A549 (cell line): Measurements from ENCODE around the gene BAHCC1. TPM values are rescaled to one million over a fixed set of nuclear protein-coding genes. Genes with fewer than 3 reads are reported as not detected.

Experiments used
- ATAC-seq, 2 experiments: fragments of 200-7000 bp in 1 of 2; fragments of >200 bp in 1 of 2; cut with Nextera tagmentation in 1 of 2; cut with Tn5 transposase in 1 of 2; 3 replicates each; pipeline versions ENCODE4 v1.8.0 to v1.9.1; 2018 to 2020; ENCODE audit warnings: mild to moderate bottlenecking in 1 of 2, moderate library complexity in 1 of 2
- CTCF ChIA-PET: fragments of 300-600 bp; sonication (Branson Sonifier 250); formaldehyde crosslinking; extraction: SDS; loops from one replicate; lab custom pipeline; 2021; ENCODE audit warnings: antibody characterized with exemption, inconsistent platforms; lab: Yijun Ruan, JAX
- POLR2A ChIA-PET: fragments of 350-600 bp; formaldehyde crosslinking; extraction: SDS; loops from one replicate; lab custom pipeline; 2021; ENCODE audit warnings: antibody characterized with exemption, inconsistent platforms; lab: Yijun Ruan, JAX
- DNase-seq, 2 experiments: peaks; one replicate each; pipeline versions ENCODE4 v3.0.0 to v3.0.0-alpha.2; 2011 to 2016; ENCODE audit warnings: low read depth in 1 of 2, low spot score in 1 of 2
- FAIRE-seq: peaks from 2 replicates; lab custom pipeline; 2011; peaks lifted over from hg19 to GRCh38; lab: Jason Lieb, UNC
- H3K27ac ChIP-seq, 2 experiments: fragments of >200 bp; sonication (Bioruptor Twin); formaldehyde crosslinking; 3 replicates each; pipeline ENCODE4 v1.5.1; 2016 to 2017
- H3K4me1 ChIP-seq: fragments of >200 bp; sonication (Bioruptor Twin); formaldehyde crosslinking; 3 replicates; pipeline ENCODE4 v1.6.1; 2016
- H3K4me2 ChIP-seq: fragments of >200 bp; sonication (Bioruptor Twin); formaldehyde crosslinking; 3 replicates; pipeline ENCODE4 v1.6.1; 2016
- H3K4me3 ChIP-seq: fragments of >200 bp; sonication (Bioruptor Twin); formaldehyde crosslinking; 3 replicates; pipeline ENCODE4 v1.5.1; 2016
- H3K9me3 ChIP-seq: fragments of >200 bp; sonication (Bioruptor Twin); formaldehyde crosslinking; 3 replicates; pipeline ENCODE4 v1.6.1; 2016
- BHLHE40 ChIP-seq: IDR thresholded peaks from 2 replicates; pipeline ENCODE4 v1.6.1; 2012; ENCODE audit warnings: low read depth, low read length, inconsistent platforms
- CEBPB ChIP-seq, 2 experiments: fragments of >200 bp in 1 of 2; sonication (Bioruptor Twin) in 1 of 2; formaldehyde crosslinking in 1 of 2; IDR thresholded peaks; 2 replicates each; pipeline ENCODE4 v1.6.1; 2012 to 2016
- CHD2 ChIP-seq: fragments of 150-350 bp; IDR thresholded peaks from 2 replicates; pipeline ENCODE4 v1.6.1; 2014; ENCODE audit warnings: low read length; ENCODE audit not compliant: partially characterized antibody
- CTCF ChIP-seq: fragments of >200 bp; sonication (Bioruptor Twin); formaldehyde crosslinking; IDR thresholded peaks from 3 replicates; pipeline ENCODE4 v1.5.1; 2016
- E2F6 ChIP-seq: IDR thresholded peaks from 2 replicates; pipeline ENCODE4 v1.6.1; 2012; ENCODE audit warnings: low read depth, borderline replicate concordance
- EHF ChIP-seq: fragments of 250-450 bp; sonication (Bioruptor Pico); IDR thresholded peaks from 2 replicates; pipeline ENCODE4 v1.5.0; 2020; ENCODE audit warnings: mild to moderate bottlenecking
- EHMT2 ChIP-seq: fragments of 200-600 bp; sonication (generic); IDR thresholded peaks from 2 replicates; pipeline ENCODE4 v1.6.1; 2016; ENCODE audit warnings: antibody characterized with exemption, low read depth, mild to moderate bottlenecking, moderate library complexity
- ELK1 ChIP-seq: fragments of 150-350 bp; IDR thresholded peaks from 2 replicates; pipeline ENCODE4 v1.6.1; 2014; ENCODE audit warnings: low read depth, mild to moderate bottlenecking, low read length
- ESRRA ChIP-seq: fragments of 150-350 bp; IDR thresholded peaks from 2 replicates; pipeline ENCODE4 v1.6.1; 2014; ENCODE audit warnings: mild to moderate bottlenecking, low read length, borderline replicate concordance
- GATA3 ChIP-seq: IDR thresholded peaks from 2 replicates; pipeline ENCODE4 v1.6.1; 2012; ENCODE audit warnings: borderline replicate concordance
- HES2 ChIP-seq: fragments of >200 bp; sonication (Bioruptor Twin); formaldehyde crosslinking; IDR thresholded peaks from 2 replicates; pipeline ENCODE4 v1.6.1; 2016
- HOXB5 ChIP-seq: fragments of 250-450 bp; sonication (Bioruptor Pico); IDR thresholded peaks from 2 replicates; pipeline ENCODE4 v1.5.0; 2020; ENCODE audit warnings: mild to moderate bottlenecking, moderate library complexity
- JUN ChIP-seq, 2 experiments: fragments of >200 bp; sonication (Bioruptor Twin); formaldehyde crosslinking; IDR thresholded peaks; 2 replicates in 1 of 2; 3 replicates in 1 of 2; pipeline ENCODE4 v1.6.1; 2016 to 2017
- KDM5A ChIP-seq: fragments of 200-600 bp; sonication (generic); IDR thresholded peaks from 2 replicates; pipeline ENCODE4 v1.6.1; 2016; ENCODE audit warnings: antibody characterized with exemption, mild to moderate bottlenecking
- MAFK ChIP-seq: fragments of 450-650 bp; IDR thresholded peaks from 2 replicates; pipeline ENCODE4 v1.6.1; 2014; ENCODE audit not compliant: partially characterized antibody
- MAZ ChIP-seq: fragments of 150-350 bp; IDR thresholded peaks from 2 replicates; pipeline ENCODE4 v1.6.1; 2014; ENCODE audit warnings: antibody characterized with exemption, low read depth, low read length, borderline replicate concordance
- MYC ChIP-seq: IDR thresholded peaks from 2 replicates; pipeline ENCODE4 v1.6.1; 2012; ENCODE audit warnings: mild to moderate bottlenecking, inconsistent platforms, low read length, improper control_type of control experiment, borderline replicate concordance
- NFE2L2 ChIP-seq: fragments of 150-350 bp; conservative IDR thresholded peaks from 2 replicates; pipeline ENCODE4 v1.6.1; 2014; ENCODE audit warnings: low read length
- NPAS2 ChIP-seq: fragments of 250-450 bp; sonication (Bioruptor Pico); IDR thresholded peaks from 2 replicates; pipeline ENCODE4 v1.8.0; 2022; ENCODE audit warnings: mild to moderate bottlenecking, moderate library complexity, borderline replicate concordance
- PHF8 ChIP-seq: fragments of 200-600 bp; sonication (generic); IDR thresholded peaks from 2 replicates; pipeline ENCODE4 v1.6.1; 2016; ENCODE audit warnings: low read depth, mild to moderate bottlenecking, antibody characterized with exemption, moderate library complexity, borderline replicate concordance
- POLR2AphosphoS2 ChIP-seq: conservative IDR thresholded peaks from 2 replicates; pipeline ENCODE4 v1.6.1; 2012; ENCODE audit warnings: low read length, improper control_type of control experiment, inconsistent platforms
- RARB ChIP-seq: fragments of 250-450 bp; sonication (Bioruptor Pico); IDR thresholded peaks from 2 replicates; pipeline ENCODE4 v1.8.0; 2021; ENCODE audit warnings: mild to moderate bottlenecking, moderate library complexity
- RCOR1 ChIP-seq: fragments of 150-350 bp; IDR thresholded peaks from 2 replicates; pipeline ENCODE4 v1.6.1; 2014; ENCODE audit warnings: antibody characterized with exemption, low read length, low read depth
- SMC3 ChIP-seq: fragments of >200 bp; sonication (Bioruptor Twin); formaldehyde crosslinking; IDR thresholded peaks from 3 replicates; pipeline ENCODE4 v1.6.1; 2018; ENCODE audit warnings: inconsistent platforms
- SREBF2 ChIP-seq: fragments of 450-650 bp; IDR thresholded peaks from 2 replicates; pipeline ENCODE4 v1.6.1; 2014; ENCODE audit warnings: mild to moderate bottlenecking, moderate library complexity
- TP53 ChIP-seq: fragments of 250-450 bp; sonication (Bioruptor Pico); IDR thresholded peaks from 2 replicates; pipeline ENCODE4 v1.5.0; 2021; ENCODE audit warnings: mild to moderate bottlenecking, moderate library complexity
- USF2 ChIP-seq: fragments of 450-650 bp; IDR thresholded peaks from 2 replicates; pipeline ENCODE4 v1.6.1; 2014; ENCODE audit warnings: antibody characterized with exemption
- ZC3H11A ChIP-seq: fragments of 450-650 bp; IDR thresholded peaks from 2 replicates; pipeline ENCODE4 v1.6.1; 2014; ENCODE audit warnings: antibody characterized with exemption, mild to moderate bottlenecking
- ZNF302 ChIP-seq: fragments of 250-450 bp; sonication (Bioruptor Pico); IDR thresholded peaks from 2 replicates; pipeline ENCODE4 v1.9.0; 2021; ENCODE audit warnings: inconsistent platforms, mild to moderate bottlenecking, moderate library complexity
- WGBS: methylation state at CpG from one replicate; pipeline ENCODE4 v1.1.6; 2017; ENCODE audit errors: missing lambda C conversion rate; 5-methylcytosine and 5-hydroxymethylcytosine counted together
- polyA minus RNA-seq: library from RNA; depleted of rRNA, polyadenylated mRNA; stranded (reverse); fragments of >200 nt; gene quantifications from 2 replicates; pipeline ENCODE4 v1.2.3, GENCODE V29; 2011; rRNA and poly(A)+ RNA removed
- polyA plus RNA-seq, 4 experiments: library from polyadenylated mRNA; depleted of rRNA in 3 of 4; stranded (reverse); fragments of >200 nt; fragmentation: RNase III in 1 of 4; extraction: RNeasy Plus Mini Kit Qiagen cat#74134 plus additional on column Dnase treatment in 1 of 4; gene quantifications; 2 replicates in 3 of 4; 3 replicates in 1 of 4; pipeline ENCODE4 v1.2.3, GENCODE V29; 2011 to 2017
- TF ChIP-seq, protein P1 (sequence below): fragments of 250-450 bp; sonication (Bioruptor Pico); IDR thresholded peaks from 2 replicates; pipeline ENCODE4 v1.5.0; 2021; ENCODE audit warnings: mild to moderate bottlenecking, moderate library complexity, borderline replicate concordance
- TF ChIP-seq, protein P2 (sequence below): IDR thresholded peaks from 2 replicates; pipeline ENCODE4 v1.6.1; 2012
- TF ChIP-seq, protein P3 (sequence below): fragments of >200 bp; sonication (Bioruptor Twin); formaldehyde crosslinking; IDR thresholded peaks from 3 replicates; pipeline ENCODE4 v1.6.1; 2016

The BAHCC1 gene
- polyA plus RNA-seq (2011; rRNA removed): 2.1 and 2.6 TPM in 2 replicates
- polyA plus RNA-seq (2012; cell fraction: cytosol; rRNA removed): 7.4 and 8.4 TPM in 2 replicates
- polyA plus RNA-seq (2012; cell fraction: nucleus; rRNA removed): 27.4 and 38.1 TPM in 2 replicates
- 5.2 to 5.9 TPM (median 5.8 TPM) in 3 replicates for polyA plus RNA-seq (2017; fragmentation: RNase III; extraction: RNeasy Plus Mini Kit Qiagen cat#74134 plus additional on column Dnase treatment)
- 2.6 and 3.5 TPM in 2 replicates for polyA minus RNA-seq

DNA sequence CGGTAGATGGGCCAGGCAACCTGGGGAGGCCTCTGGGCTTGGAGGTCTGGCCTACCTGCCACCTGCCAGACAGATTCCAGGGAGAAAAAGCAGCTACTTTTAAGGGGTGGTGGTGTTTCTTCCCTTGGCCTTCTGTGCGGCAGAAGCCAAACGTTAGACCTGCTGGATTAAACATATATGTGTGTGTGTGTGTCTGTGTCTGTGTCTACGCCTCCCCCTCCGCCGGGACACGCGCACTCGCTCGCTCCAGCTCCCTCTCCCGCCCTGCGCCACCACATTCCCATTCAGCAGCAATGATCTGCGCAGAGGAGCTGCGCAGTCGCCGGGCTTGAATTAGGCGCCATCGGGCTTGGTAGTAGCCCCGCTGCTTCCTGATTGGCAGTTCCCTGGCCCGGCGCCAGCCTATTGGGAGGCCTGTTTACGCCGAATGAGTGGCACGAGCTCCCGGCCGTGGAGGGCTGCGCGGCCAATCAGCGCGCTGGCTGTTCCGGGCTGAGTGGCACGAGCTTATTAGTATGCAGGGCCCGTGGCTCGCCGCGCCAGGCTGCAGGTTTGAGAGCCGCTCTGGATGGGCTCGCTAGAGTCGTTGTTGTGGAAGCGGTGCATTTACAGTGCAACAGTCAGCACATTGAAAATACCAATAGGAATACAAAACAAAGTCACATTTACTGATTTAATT, at the start of gene BAHCC1:
Gene BAHCC1, plus strand, starts transcription at position 537 of the 679 bp plus-strand sequence. CDS start 4,283 bp downstream, outside the sequence.
- FAIRE-seq (peak; percentile 81), DNase-seq (peak; percentile 99 to 100), ATAC-seq (peak; percentile 65 to 85)
- Histone ChIP-seq H3K9me3 (no peaks in the 10 kb centered on the region), H3K4me1 (peaks cover 40% of the 10 kb centered on the region), H3K4me2 (peak within 1 kb of the TSS; percentile 92), H3K4me3 (peak within 1 kb of the TSS; percentile 76), H3K27ac (peak within 1 kb of the TSS; percentile 94 to 98)
- POLR2A ChIA-PET: interaction anchor here (0.6 to 5.9 kb wide), 20 partner anchors 10 to 335 kb away, joined by 3 to 107 read pairs (median 5); partner anchors contain the start of genes ACTG1, CEP131, NDUFAF8 and SLC38A10
- under 1% methylated on average over 40 of the region's 40 CpGs for WGBS
- CTCF ChIA-PET: interaction anchor here (0.6 to 8.6 kb wide), 21 partner anchors 10 to 260 kb away, joined by 3 to 121 read pairs (median 4); partner anchors contain the start of gene FAAP100
- TF ChIP-seq ELK1 (no peak), GATA3 (0 out of 2 replicates have a peak, but pooled peaks have one; percentile 49), MAZ (no peak), JUN (IDR thresholded peaks at IDR 0.05) (peak in 1 of 2 experiments; percentile 81; a peak in 4 of 5 replicates), EHF (CRISPR knock-in tag) (no peak), CTCF (no peak), RARB (no peak), CHD2 (no peak), BHLHE40 (peak; percentile 96), USF2 (peak; percentile 82), POLR2AphosphoS2 (no peak), NFE2L2 (no peak), KDM5A (no peak), PHF8 (no peak), NPAS2 (CRISPR knock-in tag) (no peak), SREBF2 (no peak), MYC (peak; percentile 80), HES2 (no peak), ZC3H11A (no peak), EHMT2 (no peak), RCOR1 (no peak), MAFK (peak; percentile 88), ZNF302 (CRISPR knock-in tag) (no peak), HOXB5 (no peak), CEBPB (IDR thresholded peaks at IDR 0.05) (no peak), ESRRA (no peak), SMC3 (no peak), E2F6 (peak; percentile 91), TP53 (CRISPR knock-in tag) (no peak)
- TF ChIP-seq, protein P1, sequence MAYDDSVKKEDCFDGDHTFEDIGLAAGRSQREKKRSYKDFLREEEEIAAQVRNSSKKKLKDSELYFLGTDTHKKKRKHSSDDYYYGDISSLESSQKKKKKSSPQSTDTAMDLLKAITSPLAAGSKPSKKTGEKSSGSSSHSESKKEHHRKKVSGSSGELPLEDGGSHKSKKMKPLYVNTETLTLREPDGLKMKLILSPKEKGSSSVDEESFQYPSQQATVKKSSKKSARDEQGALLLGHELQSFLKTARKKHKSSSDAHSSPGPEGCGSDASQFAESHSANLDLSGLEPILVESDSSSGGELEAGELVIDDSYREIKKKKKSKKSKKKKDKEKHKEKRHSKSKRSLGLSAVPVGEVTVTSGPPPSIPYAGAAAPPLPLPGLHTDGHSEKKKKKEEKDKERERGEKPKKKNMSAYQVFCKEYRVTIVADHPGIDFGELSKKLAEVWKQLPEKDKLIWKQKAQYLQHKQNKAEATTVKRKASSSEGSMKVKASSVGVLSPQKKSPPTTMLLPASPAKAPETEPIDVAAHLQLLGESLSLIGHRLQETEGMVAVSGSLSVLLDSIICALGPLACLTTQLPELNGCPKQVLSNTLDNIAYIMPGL (CRISPR knock-in tag): no peak
- TF ChIP-seq, protein P2, sequence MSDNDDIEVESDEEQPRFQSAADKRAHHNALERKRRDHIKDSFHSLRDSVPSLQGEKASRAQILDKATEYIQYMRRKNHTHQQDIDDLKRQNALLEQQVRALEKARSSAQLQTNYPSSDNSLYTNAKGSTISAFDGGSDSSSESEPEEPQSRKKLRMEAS: peak; percentile 95
- TF ChIP-seq, protein P3, sequence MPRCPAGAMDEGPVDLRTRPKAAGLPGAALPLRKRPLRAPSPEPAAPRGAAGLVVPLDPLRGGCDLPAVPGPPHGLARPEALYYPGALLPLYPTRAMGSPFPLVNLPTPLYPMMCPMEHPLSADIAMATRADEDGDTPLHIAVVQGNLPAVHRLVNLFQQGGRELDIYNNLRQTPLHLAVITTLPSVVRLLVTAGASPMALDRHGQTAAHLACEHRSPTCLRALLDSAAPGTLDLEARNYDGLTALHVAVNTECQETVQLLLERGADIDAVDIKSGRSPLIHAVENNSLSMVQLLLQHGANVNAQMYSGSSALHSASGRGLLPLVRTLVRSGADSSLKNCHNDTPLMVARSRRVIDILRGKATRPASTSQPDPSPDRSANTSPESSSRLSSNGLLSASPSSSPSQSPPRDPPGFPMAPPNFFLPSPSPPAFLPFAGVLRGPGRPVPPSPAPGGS: peak; percentile 5; the same call in 1 of the 3 replicates
